H1 (cell line): ENCODE measurements around the gene DKK3. TPM values are rescaled to one million over a fixed set of nuclear protein-coding genes. Genes with fewer than 3 reads are reported as not detected.

Source experiments
- CTCF ChIA-PET: fragments of 300-600 bp; sonication (Branson Sonifier 250); formaldehyde crosslinking; loops from one replicate; lab custom pipeline; 2021; ENCODE audit not compliant: partially characterized antibody; lab: Charles Lee
- POLR2A ChIA-PET: fragments of 300-600 bp; sonication (Branson Sonifier 250); formaldehyde crosslinking; loops from one replicate; lab custom pipeline; 2021; ENCODE audit warnings: inconsistent platforms; ENCODE audit not compliant: partially characterized antibody; lab: Charles Lee
- DNase-seq, 2 experiments: peaks; one replicate each; pipeline versions ENCODE4 v3.0.0 to v3.0.0-alpha.2; 2010 to 2022; ENCODE audit warnings: low spot score in 2 of 2, low read depth in 1 of 2, mixed read lengths in 1 of 2
- FAIRE-seq: peaks from 2 replicates; lab custom pipeline; 2011; peaks lifted over from hg19 to GRCh38; lab: Jason Lieb, UNC
- H2AFZ ChIP-seq: 2 replicates; pipeline ENCODE4 v1.8.1; 2012; ENCODE audit warnings: low read length, inconsistent platforms
- H2AK5ac ChIP-seq: 2 replicates; pipeline ENCODE4 v1.6.1; 2013; ENCODE audit warnings: low read depth, low read length
- H2BK120ac ChIP-seq: replicated peaks from 2 replicates; pipeline ENCODE3; 2013; ENCODE audit warnings: low read depth, low read length, inconsistent platforms
- H2BK12ac ChIP-seq: 2 replicates; pipeline ENCODE4 v1.6.1; 2013; ENCODE audit warnings: low read depth, low read length
- H2BK15ac ChIP-seq: 2 replicates; pipeline ENCODE4 v1.6.1; 2013; ENCODE audit warnings: low read length
- H2BK20ac ChIP-seq: 2 replicates; pipeline ENCODE4 v1.6.1; 2013; ENCODE audit warnings: low read length
- H2BK5ac ChIP-seq: 2 replicates; pipeline ENCODE4 v1.6.1; 2013; ENCODE audit warnings: low read depth, low read length
- H3K14ac ChIP-seq: 2 replicates; pipeline ENCODE4 v1.6.1; 2013; ENCODE audit warnings: inconsistent platforms; ENCODE audit not compliant: insufficient read length
- H3K18ac ChIP-seq: 2 replicates; pipeline ENCODE4 v1.6.1; 2013; ENCODE audit warnings: low read length; ENCODE audit errors: extremely low read depth
- H3K23ac ChIP-seq: 2 replicates; pipeline ENCODE4 v1.6.1; 2013; ENCODE audit warnings: inconsistent platforms; ENCODE audit not compliant: insufficient read length
- H3K23me2 ChIP-seq: 2 replicates; pipeline ENCODE4 v1.6.1; 2013; ENCODE audit warnings: low read depth, low read length
- H3K27ac ChIP-seq: 2 replicates; pipeline ENCODE4 v1.6.1; 2011; ENCODE audit warnings: low read depth, low read length, inconsistent platforms
- H3K27me3 ChIP-seq, 4 experiments: replicated peaks in 1 of 4; 1 replicate in 1 of 4; 2 replicates in 3 of 4; pipeline versions ENCODE4 v1.6.1 to v1.8.1; 2011 to 2013; ENCODE audit warnings: low read length in 3 of 4, mild to moderate bottlenecking in 3 of 4, inconsistent platforms in 2 of 4, mixed read lengths in 2 of 4, moderate library complexity in 1 of 4; ENCODE audit not compliant: control insufficient read depth in 3 of 4, insufficient read depth in 3 of 4; ENCODE audit errors: extremely low read depth in 1 of 4
- H3K36me3 ChIP-seq, 4 experiments: 2 replicates each; pipeline versions ENCODE4 v1.6.1 to v1.8.1; 2011 to 2013; ENCODE audit warnings: mild to moderate bottlenecking in 4 of 4, low read length in 3 of 4, moderate library complexity in 2 of 4, control low read depth in 1 of 4, inconsistent platforms in 1 of 4; ENCODE audit not compliant: insufficient read depth in 4 of 4, control insufficient read depth in 2 of 4
- H3K4ac ChIP-seq: replicated peaks from 2 replicates; pipeline ENCODE3; 2013; ENCODE audit warnings: low read length, low read depth, mixed read lengths, inconsistent platforms; ENCODE audit not compliant: insufficient read length
- H3K4me1 ChIP-seq, 4 experiments: replicated peaks in 1 of 4; 1 replicate in 1 of 4; 2 replicates in 3 of 4; pipeline versions ENCODE4 v1.6.1 to v1.8.1; 2011 to 2013; ENCODE audit warnings: low read length in 3 of 4, inconsistent platforms in 2 of 4, mixed read lengths in 1 of 4; ENCODE audit not compliant: insufficient read depth in 4 of 4, control insufficient read depth in 3 of 4
- H3K4me2 ChIP-seq, 2 experiments: 2 replicates each; pipeline versions ENCODE4 v1.6.1 to v1.8.1; 2011 to 2013; ENCODE audit warnings: low read depth in 2 of 2, low read length in 2 of 2, control low read depth in 1 of 2, inconsistent platforms in 1 of 2, mild to moderate bottlenecking in 1 of 2; ENCODE audit not compliant: insufficient read depth in 1 of 2
- H3K4me3 ChIP-seq, 4 experiments: fragments of 200-600, 300-600 bp in 1 of 4; sonication (generic), shearing (Covaris generic), sonication (Bioruptor Twin) in 1 of 4; 2 replicates each; pipeline versions ENCODE4 v1.5.1 to v1.8.1; 2011 to 2016; ENCODE audit warnings: low read length in 4 of 4, low read depth in 3 of 4, control low read depth in 2 of 4, inconsistent platforms in 2 of 4, mild to moderate bottlenecking in 2 of 4, mixed read lengths in 1 of 4, moderate library complexity in 1 of 4; ENCODE audit not compliant: insufficient read depth in 2 of 4; ENCODE audit errors: extremely low read depth in 1 of 4
- H3K56ac ChIP-seq: replicated peaks from 2 replicates; pipeline ENCODE3; 2013; ENCODE audit warnings: low read depth, mild to moderate bottlenecking, mixed read lengths, low read length, inconsistent platforms; ENCODE audit not compliant: insufficient read length
- H3K79me1 ChIP-seq: 2 replicates; pipeline ENCODE4 v1.6.1; 2013; ENCODE audit warnings: low read depth, low read length, control low read depth
- H3K79me2 ChIP-seq, 2 experiments: 2 replicates each; pipeline versions ENCODE4 v1.6.1 to v1.8.1; 2012 to 2013; ENCODE audit warnings: low read length in 2 of 2, mild to moderate bottlenecking in 2 of 2, inconsistent platforms in 1 of 2; ENCODE audit not compliant: insufficient read depth in 2 of 2, control insufficient read depth in 1 of 2
- H3K9ac ChIP-seq, 4 experiments: replicated peaks in 1 of 4; 1 replicate in 1 of 4; 2 replicates in 3 of 4; pipeline versions ENCODE4 v1.6.1 to v1.8.1; 2011 to 2013; ENCODE audit warnings: low read depth in 3 of 4, low read length in 3 of 4, control low read depth in 2 of 4, mild to moderate bottlenecking in 2 of 4, moderate library complexity in 2 of 4, inconsistent platforms in 1 of 4; ENCODE audit errors: extremely low read depth in 1 of 4
- H3K9me3 ChIP-seq, 2 experiments: 2 replicates each; pipeline versions ENCODE4 v1.6.1 to v1.8.1; 2012 to 2013; ENCODE audit warnings: mild to moderate bottlenecking in 2 of 2, moderate library complexity in 2 of 2, control low read depth in 1 of 2, inconsistent platforms in 1 of 2, low read depth in 1 of 2, low read length in 1 of 2, mixed read lengths in 1 of 2; ENCODE audit not compliant: insufficient read depth in 2 of 2
- H4K20me1 ChIP-seq, 2 experiments: replicated peaks in 1 of 2; 2 replicates each; pipeline versions ENCODE3 to v1.8.1; 2011 to 2013; ENCODE audit warnings: inconsistent platforms in 2 of 2, low read length in 2 of 2, mild to moderate bottlenecking in 1 of 2; ENCODE audit not compliant: insufficient read depth in 2 of 2, control insufficient read depth in 1 of 2
- H4K5ac ChIP-seq: 2 replicates; pipeline ENCODE4 v1.6.1; 2013; ENCODE audit warnings: low read length, low read depth, mixed read lengths, inconsistent platforms; ENCODE audit not compliant: insufficient read length
- H4K8ac ChIP-seq: 2 replicates; pipeline ENCODE4 v1.8.0; 2013; ENCODE audit warnings: mild to moderate bottlenecking, moderate library complexity, low read length, inconsistent platforms; ENCODE audit not compliant: insufficient read depth; ENCODE audit errors: extremely low read depth
- H4K91ac ChIP-seq: replicated peaks from 2 replicates; pipeline ENCODE3; 2013; ENCODE audit warnings: low read length, mixed read lengths, inconsistent platforms; ENCODE audit not compliant: insufficient read length
- CTBP2 ChIP-seq: IDR thresholded peaks from 2 replicates; pipeline ENCODE4 v1.7.0; 2011; ENCODE audit warnings: borderline replicate concordance, mild to moderate bottlenecking, moderate library complexity, mixed read lengths, low read length; ENCODE audit not compliant: insufficient read depth, insufficient read length
- HDAC2 ChIP-seq, 2 experiments: fragments of 300-600 bp in 1 of 2; sonication (generic) in 1 of 2; IDR thresholded peaks; 2 replicates each; pipeline ENCODE4 v1.6.1; 2011 to 2012; ENCODE audit warnings: low read depth in 2 of 2, low read length in 2 of 2, mild to moderate bottlenecking in 2 of 2, moderate library complexity in 2 of 2, borderline replicate concordance in 1 of 2, inconsistent platforms in 1 of 2
- KDM4A ChIP-seq: IDR thresholded peaks from one replicate; pipeline ENCODE4 v1.7.1; 2012; ENCODE audit warnings: low read depth, mild to moderate bottlenecking, moderate library complexity, low read length, inconsistent platforms; ENCODE audit not compliant: severe bottlenecking
- KDM5A ChIP-seq: fragments of 200-600 bp; IDR thresholded peaks from 2 replicates; pipeline ENCODE4 v1.7.1; 2012; ENCODE audit warnings: mild to moderate bottlenecking, low read length, inconsistent platforms, mixed read lengths
- NANOG ChIP-seq: IDR thresholded peaks from 2 replicates; pipeline ENCODE4 v1.6.1; 2011; ENCODE audit warnings: low read length, low read depth, mild to moderate bottlenecking, inconsistent platforms; ENCODE audit not compliant: insufficient read depth, poor library complexity, severe bottlenecking
- PHF8 ChIP-seq: fragments of 200-600 bp; sonication (generic); conservative IDR thresholded peaks from 2 replicates; pipeline ENCODE4 v1.7.1; 2012; ENCODE audit warnings: low read depth, mild to moderate bottlenecking, inconsistent platforms, low read length, moderate library complexity
- RAD21 ChIP-seq, 2 experiments: IDR thresholded peaks in 1 of 2; conservative IDR thresholded peaks in 1 of 2; 2 replicates each; pipeline ENCODE4 v1.6.1; 2011; ENCODE audit warnings: low read depth in 2 of 2, low read length in 2 of 2, improper control_type of control experiment in 1 of 2, inconsistent platforms in 1 of 2, mild to moderate bottlenecking in 1 of 2, moderate library complexity in 1 of 2
- SAP30 ChIP-seq: fragments of 300-600 bp; sonication (generic); IDR thresholded peaks from 2 replicates; pipeline ENCODE4 v1.7.1; 2012; ENCODE audit warnings: low read length, moderate library complexity, mild to moderate bottlenecking, inconsistent platforms; ENCODE audit not compliant: insufficient read depth, insufficient replicate concordance
- SP2 ChIP-seq: IDR thresholded peaks from 2 replicates; pipeline ENCODE4 v1.6.1; 2012; ENCODE audit warnings: mild to moderate bottlenecking, low read length, inconsistent platforms
- SP4 ChIP-seq: IDR thresholded peaks from 2 replicates; pipeline ENCODE4 v1.6.1; 2012; ENCODE audit warnings: low read length, inconsistent platforms
- YY1 ChIP-seq: IDR thresholded peaks from 2 replicates; pipeline ENCODE4 v1.6.1; 2011; ENCODE audit warnings: low read depth, mild to moderate bottlenecking, low read length
- WGBS, 2 experiments: shearing (Covaris generic) in 1 of 2; methylation state at CpG; one replicate each; pipeline versions ENCODE4 v1.1.6 to v1.1.7; 2013 to 2015; ENCODE audit warnings: low lambda C conversion rate in 2 of 2, mixed read lengths in 2 of 2, inconsistent platforms in 1 of 2, low coverage in 1 of 2, missing lambda C conversion rate in 1 of 2; ENCODE audit not compliant: insufficient replicate concordance in 2 of 2, insufficient coverage in 1 of 2, insufficient read length in 1 of 2; ENCODE audit errors: extremely low coverage in 1 of 2, missing lambda C conversion rate in 1 of 2; 5-methylcytosine and 5-hydroxymethylcytosine counted together
- polyA plus RNA-seq, 7 experiments: library from polyadenylated mRNA; depleted of rRNA in 3 of 7; stranded (reverse) in 5 of 7; unstranded in 2 of 7; fragments of >200 nt in 5 of 7; fragments of 200-250 nt in 2 of 7; gene quantifications; 1 replicate in 5 of 7; 2 replicates in 1 of 7; 4 replicates in 1 of 7; pipeline versions ENCODE4 v1.2.1 to v1.2.3, GENCODE V29; 2011 to 2013; ENCODE audit warnings: missing spikeins in 2 of 7, mixed read lengths in 2 of 7
- total RNA-seq: library from RNA; stranded (reverse); fragmentation: NEBNext Ultra II Directional; extraction: Animal tissue kit (Norgen Biotek cat#: 25700); gene quantifications from 2 replicates; pipeline ENCODE4 v1.2.1, GENCODE V29; 2021
- TF ChIP-seq, protein P1 (sequence below): IDR thresholded peaks from 2 replicates; pipeline ENCODE4 v1.6.1; 2011; ENCODE audit warnings: low read length, improper control_type of control experiment

The DKK3 gene
- total and polyA plus RNA-seq, 2 of the 8 experiments (the other 6 are each of a cell fraction or from before 2014, with no cell fraction given) = 30.0 to 40.1 TPM

DNA sequence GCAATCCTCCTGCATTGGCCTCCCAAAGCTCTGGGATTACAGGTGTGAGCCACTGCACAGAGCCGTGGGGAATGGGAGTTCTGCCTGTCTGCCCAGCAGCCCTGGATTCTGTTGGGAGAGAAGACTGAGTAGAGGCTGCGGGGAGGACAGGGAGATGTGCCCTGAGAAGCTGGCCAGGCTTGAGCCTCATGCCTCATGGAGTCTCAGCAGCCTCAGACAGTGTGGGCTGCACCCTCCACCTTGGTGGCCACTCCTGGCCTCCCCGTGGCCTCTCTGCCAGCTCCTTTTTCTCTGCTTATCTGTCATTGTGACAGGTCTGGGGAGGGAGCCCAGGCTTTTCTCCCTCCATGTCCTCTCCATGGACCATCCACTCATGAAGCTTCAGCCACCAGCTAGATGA lies 43.2 kb downstream of the DKK3 start:
- no peaks in the 10 kb centered on the region for H3K79me1 ChIP-seq
- no peak overlapping the region for H2BK20ac ChIP-seq
- H3K56ac ChIP-seq = no peak overlapping the region
- H4K91ac ChIP-seq = no peak overlapping the region
- FAIRE-seq (no peak), DNase-seq (no peak)
- no peaks in the 10 kb centered on the region; a peak in 1 of 7 replicates for H3K4me1 ChIP-seq
- H3K27ac ChIP-seq = no peak overlapping the region
- H2BK15ac ChIP-seq = no peak overlapping the region
- no peak overlapping the region for H3K4ac ChIP-seq
- no peaks in the 10 kb centered on the region for H3K9me3 ChIP-seq
- H4K5ac ChIP-seq = no peak overlapping the region
- no peak overlapping the region for H4K8ac ChIP-seq
- no peak overlapping the region for H2AK5ac ChIP-seq
- no peak overlapping the region for H3K14ac ChIP-seq
- no peak overlapping the region for H3K4me3 ChIP-seq
- H3K27me3 ChIP-seq = no peaks in the 10 kb centered on the region
- H3K79me2 ChIP-seq = no peaks in the 10 kb centered on the region
- CTCF ChIA-PET = interaction anchor here (1.1 to 6.2 kb wide), 13 partner anchors 8 to 93 kb away, joined by 3 to 63 read pairs (median 5); partner anchors contain the start of gene DKK3
- H2BK5ac ChIP-seq = no peak overlapping the region
- no peak overlapping the region for H3K18ac ChIP-seq
- no peak overlapping the region for H2BK120ac ChIP-seq
- no peak overlapping the region for H3K9ac ChIP-seq
- no peaks in the 10 kb centered on the region for H3K23me2 ChIP-seq
- POLR2A ChIA-PET = no interaction called here
- H3K4me2 ChIP-seq = no peak overlapping the region
- no peak overlapping the region for H2AFZ ChIP-seq
- no peak overlapping the region for H2BK12ac ChIP-seq
- peaks cover 0 to 2% of the 10 kb centered on the region in 2 experiments for H4K20me1 ChIP-seq
- peaks cover 0 to 2% (median 0%) of the 10 kb centered on the region in 4 experiments; a peak in 3 of 8 replicates for H3K36me3 ChIP-seq
- no peak overlapping the region for H3K23ac ChIP-seq
- WGBS, 2 experiments = 85% methylated on average over 3 of the region's 3 CpGs; no CpG with 5 or more reads in 1 of the 2 experiments
- no peak for TF ChIP-seq SP4
- TF ChIP-seq CTBP2 = no peak
- TF ChIP-seq RAD21 (IDR thresholded peaks at IDR 0.05 in 1 of 2, conservative IDR thresholded peaks at IDR 0.05 in 1 of 2; ENCODE audit: low read depth in 2 of 2, low read length in 2 of 2) = no peak
- TF ChIP-seq, protein P1, sequence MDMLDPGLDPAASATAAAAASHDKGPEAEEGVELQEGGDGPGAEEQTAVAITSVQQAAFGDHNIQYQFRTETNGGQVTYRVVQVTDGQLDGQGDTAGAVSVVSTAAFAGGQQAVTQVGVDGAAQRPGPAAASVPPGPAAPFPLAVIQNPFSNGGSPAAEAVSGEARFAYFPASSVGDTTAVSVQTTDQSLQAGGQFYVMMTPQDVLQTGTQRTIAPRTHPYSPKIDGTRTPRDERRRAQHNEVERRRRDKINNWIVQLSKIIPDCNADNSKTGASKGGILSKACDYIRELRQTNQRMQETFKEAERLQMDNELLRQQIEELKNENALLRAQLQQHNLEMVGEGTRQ = no peak
- no peak for TF ChIP-seq YY1
- no peak for TF ChIP-seq PHF8
- no peak for TF ChIP-seq SAP30
- TF ChIP-seq KDM4A = no peak
- TF ChIP-seq SP2 = no peak
- no peak for TF ChIP-seq HDAC2 (IDR thresholded peaks at IDR 0.05; ENCODE audit: borderline replicate concordance in 1 of 2, low read depth in 2 of 2, low read length in 2 of 2)
- no peak for TF ChIP-seq KDM5A
- TF ChIP-seq NANOG = no peak
